RWPE1 (cell line): Measurements from ENCODE around the gene CD300LD.
A peak's percentile ranks its signal among the peaks of the same experiment; 100 is the strongest.

Source experiments
- CTCF ChIA-PET: fragments of 350-600 bp; sonication (Branson Sonifier 250); formaldehyde crosslinking; extraction: SDS; loops from one replicate; lab custom pipeline; 2021; lab: Yijun Ruan, JAX
- POLR2A ChIA-PET: fragments of 400-600 bp; formaldehyde crosslinking; extraction: SDS; loops from one replicate; lab custom pipeline; 2020; ENCODE audit warnings: antibody characterized with exemption; ENCODE audit not compliant: low non-redundant PET; lab: Yijun Ruan, JAX
- DNase-seq: peaks from one replicate; pipeline ENCODE4 v3.0.0; 2012; ENCODE audit warnings: low spot score
- H3K27ac ChIP-seq: fragments of 450-650 bp; 2 replicates; pipeline ENCODE4 v1.5.1; 2017
- TF ChIP-seq, protein P1 (sequence below): fragments of 450-650 bp; conservative IDR thresholded peaks from 2 replicates; pipeline ENCODE4 v1.5.1; 2017; ENCODE audit warnings: low read depth, mild to moderate bottlenecking

The CD300LD gene

DNA sequence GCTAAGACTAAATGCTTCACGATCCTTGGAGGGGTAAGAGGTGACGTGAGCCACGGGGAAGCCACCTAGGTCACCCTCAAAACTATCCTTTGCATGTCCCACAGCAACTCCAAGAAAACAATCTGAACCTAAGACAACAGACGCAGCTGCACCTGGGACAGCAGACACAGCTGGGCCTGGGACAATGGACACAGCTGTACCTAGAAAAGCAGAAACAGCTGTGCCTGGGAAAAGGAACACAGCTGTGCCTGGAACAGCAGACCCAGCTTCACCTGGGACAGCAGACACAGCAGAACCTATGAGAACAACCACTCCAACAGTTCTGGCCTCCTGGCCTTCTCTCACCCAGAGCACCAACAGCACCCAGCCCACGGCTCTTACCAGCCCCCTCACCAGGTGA is 11.7 kb upstream of the CD300LD start:
- TF ChIP-seq, protein P1, sequence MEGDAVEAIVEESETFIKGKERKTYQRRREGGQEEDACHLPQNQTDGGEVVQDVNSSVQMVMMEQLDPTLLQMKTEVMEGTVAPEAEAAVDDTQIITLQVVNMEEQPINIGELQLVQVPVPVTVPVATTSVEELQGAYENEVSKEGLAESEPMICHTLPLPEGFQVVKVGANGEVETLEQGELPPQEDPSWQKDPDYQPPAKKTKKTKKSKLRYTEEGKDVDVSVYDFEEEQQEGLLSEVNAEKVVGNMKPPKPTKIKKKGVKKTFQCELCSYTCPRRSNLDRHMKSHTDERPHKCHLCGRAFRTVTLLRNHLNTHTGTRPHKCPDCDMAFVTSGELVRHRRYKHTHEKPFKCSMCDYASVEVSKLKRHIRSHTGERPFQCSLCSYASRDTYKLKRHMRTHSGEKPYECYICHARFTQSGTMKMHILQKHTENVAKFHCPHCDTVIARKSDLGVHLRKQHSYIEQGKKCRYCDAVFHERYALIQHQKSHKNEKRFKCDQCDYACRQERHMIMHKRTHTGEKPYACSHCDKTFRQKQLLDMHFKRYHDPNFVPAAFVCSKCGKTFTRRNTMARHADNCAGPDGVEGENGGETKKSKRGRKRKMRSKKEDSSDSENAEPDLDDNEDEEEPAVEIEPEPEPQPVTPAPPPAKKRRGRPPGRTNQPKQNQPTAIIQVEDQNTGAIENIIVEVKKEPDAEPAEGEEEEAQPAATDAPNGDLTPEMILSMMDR, result no peak
- no peak for DNase-seq
- ChIA-PET POLR2A (no interaction called here), CTCF (interaction anchor here (0.6 to 1.1 kb wide), 3 partner anchors 31 to 224 kb away, joined by 3 read pairs; no protein-coding TSS in a partner anchor)
- peak overlapping the region; percentile 100 for H3K27ac ChIP-seq

DNA sequence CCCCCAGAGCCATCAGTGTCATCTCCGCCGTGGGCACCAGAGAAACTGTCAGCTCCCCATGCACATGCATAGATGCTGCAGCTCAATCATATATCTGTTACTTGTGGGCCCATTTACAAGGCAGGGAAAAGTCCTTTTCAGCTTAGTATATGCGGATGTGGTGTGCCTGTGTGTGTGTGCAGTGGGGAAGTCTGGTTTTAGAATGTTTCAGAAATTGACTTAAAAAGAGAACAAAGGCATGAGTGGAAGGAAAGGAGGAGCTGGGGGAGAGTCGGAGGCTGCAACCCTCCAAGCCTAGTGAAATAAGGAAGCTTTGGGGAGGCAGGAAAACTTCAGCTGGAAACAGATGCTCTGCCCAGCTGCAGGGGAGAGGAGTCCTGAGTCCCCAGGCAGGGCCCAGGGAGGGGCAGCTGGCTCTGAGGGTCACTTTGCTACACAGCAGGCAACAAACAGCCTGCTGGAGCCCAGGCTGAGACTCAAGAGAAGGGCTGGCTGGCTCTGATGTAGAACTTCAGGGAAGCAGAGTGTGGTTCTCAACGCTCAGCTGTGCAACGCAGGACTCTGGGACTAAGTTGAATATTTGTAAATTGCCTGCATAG is 11.1 kb upstream of the CD300LD start:
- POLR2A ChIA-PET, result no interaction called here
- DNase-seq, result no peak
- CTCF ChIA-PET, result interaction anchor here (0.6 to 1.2 kb wide), 4 partner anchors 32 to 223 kb away, joined by 3 to 4 read pairs (median 3); no protein-coding TSS in a partner anchor
- peak overlapping the region; percentile 100 for H3K27ac ChIP-seq
- TF ChIP-seq, protein P1, result no peak

DNA sequence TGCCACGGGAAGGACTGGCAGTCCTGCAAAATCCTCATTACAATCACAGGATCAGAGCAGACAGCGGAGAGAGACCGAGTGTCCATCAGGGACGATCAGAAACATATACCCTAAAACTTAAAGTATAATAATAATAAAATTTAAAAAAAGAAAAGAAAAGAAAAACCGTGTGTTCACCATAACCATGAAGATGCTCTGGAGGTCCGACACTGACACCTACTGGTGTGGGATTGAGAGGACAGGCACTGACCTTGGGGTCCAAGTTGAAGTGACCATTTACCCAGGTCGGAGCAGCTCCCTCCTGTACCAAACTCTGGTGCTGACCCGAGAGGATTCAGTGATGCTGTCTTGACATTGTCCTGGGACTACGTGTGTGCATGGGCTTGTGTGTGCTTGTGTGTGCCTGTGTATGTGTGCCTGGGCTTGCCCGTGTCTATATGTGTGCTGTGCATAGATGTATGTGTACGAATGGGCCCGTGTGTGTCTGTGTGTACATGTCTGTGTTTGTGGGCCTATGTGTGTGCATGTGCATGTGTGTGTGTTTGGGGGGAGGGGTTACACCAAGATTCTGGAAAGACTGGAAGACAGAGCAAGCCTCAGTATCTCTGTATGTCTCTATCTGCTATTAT is 10.0 kb upstream of the CD300LD start:
- CTCF ChIA-PET, result interaction anchor here (0.6 to 1.2 kb wide), 4 partner anchors 9 to 304 kb away, joined by 3 to 4 read pairs (median 3); no protein-coding TSS in a partner anchor
- peak overlapping the region; percentile 100 for H3K27ac ChIP-seq
- peak; percentile 35 for DNase-seq
- TF ChIP-seq, protein P1, result peak; percentile 66
- POLR2A ChIA-PET, result no interaction called here

DNA sequence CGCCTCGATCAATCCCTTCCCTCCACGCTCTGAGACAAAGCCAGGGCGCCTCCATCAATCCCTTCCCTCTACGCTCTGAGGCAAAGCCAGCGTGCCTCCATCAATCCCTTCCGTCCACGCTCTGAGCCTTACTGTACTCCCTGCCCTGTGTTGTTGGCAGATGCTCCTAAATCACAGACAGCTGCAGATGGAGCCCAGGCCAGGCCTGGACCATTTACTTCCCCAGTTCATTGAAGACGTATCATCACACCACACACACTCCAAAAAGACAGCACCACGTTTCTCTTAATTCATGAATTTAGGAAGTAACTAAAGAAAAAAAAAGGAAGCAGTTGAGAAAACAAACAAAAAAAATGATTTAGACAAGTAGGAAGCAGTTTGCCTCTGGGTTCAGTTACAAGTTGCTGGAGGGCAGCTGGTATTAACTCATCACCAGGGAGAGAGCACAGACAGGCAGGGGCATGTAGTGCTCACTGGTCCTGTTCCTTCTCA is 7.4 kb upstream of the CD300LD start:
- TF ChIP-seq, protein P1, result no peak
- CTCF ChIA-PET, result interaction anchor here (0.5 to 0.7 kb wide), 4 partner anchors 17 to 295 kb away, joined by 3 to 4 read pairs (median 4); no protein-coding TSS in a partner anchor
- POLR2A ChIA-PET, result interaction anchor here (0.6 kb wide), 1 partner anchor 392 kb away, joined by 3 read pairs; no protein-coding TSS in a partner anchor

DNA sequence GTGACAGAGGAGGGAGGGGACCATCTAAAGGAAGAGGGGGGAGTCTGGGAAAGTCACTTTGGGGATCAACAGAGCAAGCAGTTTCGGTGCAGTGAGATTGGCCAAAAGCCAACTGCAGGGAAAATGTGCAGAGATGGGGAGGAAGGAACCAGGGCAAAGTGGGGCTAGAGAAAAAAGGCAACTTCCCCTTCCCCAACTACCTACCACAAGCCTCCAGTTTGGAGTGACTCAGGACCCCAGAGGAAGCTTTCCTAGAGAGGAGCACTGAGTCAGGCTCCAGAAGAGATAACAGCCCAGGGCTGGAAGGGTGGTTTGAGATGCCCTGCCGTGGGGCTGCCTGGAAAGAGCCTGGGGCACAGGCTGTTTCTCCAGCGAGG is 6.9 kb upstream of the CD300LD start:
- CTCF ChIA-PET, result interaction anchor here (0.5 to 0.7 kb wide), 3 partner anchors 70 to 163 kb away, joined by 3 to 4 read pairs (median 3); no protein-coding TSS in a partner anchor
- no peak for DNase-seq
- TF ChIP-seq, protein P1, result no peak
- peak overlapping the region; percentile 86 for H3K27ac ChIP-seq
- POLR2A ChIA-PET, result interaction anchor here (0.6 kb wide), 1 partner anchor 391 kb away, joined by 3 read pairs; no protein-coding TSS in a partner anchor

More for the DNA sequence above, 7.4 kb upstream of the CD300LD start:
- peak; percentile 40 for DNase-seq
- peak overlapping the region; percentile 86 for H3K27ac ChIP-seq

DNA sequence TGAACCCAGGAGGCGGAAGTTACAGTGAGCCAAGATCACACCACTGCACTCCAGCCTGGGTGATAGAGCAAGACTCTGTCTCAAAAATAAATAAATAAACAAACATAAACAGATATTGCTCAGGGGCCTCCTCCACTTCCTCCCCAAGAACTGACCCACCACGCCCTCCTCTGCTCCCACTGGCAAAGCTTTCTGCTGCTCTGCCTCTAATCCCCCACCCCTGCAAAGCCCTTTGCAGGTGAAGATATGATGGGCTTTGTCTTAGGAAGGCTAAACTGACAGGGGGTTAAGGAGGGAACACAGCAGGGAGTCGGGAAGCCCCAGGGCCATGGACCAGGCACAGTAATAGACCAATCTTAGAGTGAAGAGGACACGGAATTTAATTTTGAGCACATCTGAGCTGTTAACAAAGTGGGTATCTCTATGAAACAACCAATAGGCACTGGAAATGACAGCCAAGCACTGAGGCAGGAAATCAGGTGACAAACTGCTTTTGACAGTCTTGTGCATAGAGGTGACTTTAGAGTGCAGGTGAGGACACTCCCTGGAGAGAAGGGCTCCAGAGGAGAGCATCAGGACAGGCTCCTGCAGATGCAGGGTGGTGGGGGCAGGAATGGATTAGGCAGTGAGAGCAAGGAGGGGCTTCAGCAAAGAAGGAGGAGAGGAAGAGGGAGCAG is 6.4 kb upstream of the CD300LD start:
- TF ChIP-seq, protein P1, result no peak
- ChIA-PET POLR2A (no interaction called here), CTCF (interaction anchor here (0.7 kb wide), 1 partner anchor 139 kb away, joined by 3 read pairs; no protein-coding TSS in a partner anchor)
- DNase-seq, result no peak
- H3K27ac ChIP-seq, result peak overlapping the region; percentile 86
